ENCODE results near the gene SLC25A28.
"Not testable (repeated sequence)": the region's sequence is repeated elsewhere in the genome, so short reads cannot be mapped to it uniquely, and the experiment has no call there.

The SLC25A28 gene

GRCh38 chr10:99628923-99629624 is 8.8 kb upstream of the SLC25A28 start:
- DNase-seq: no peak

GRCh38 chr10:99625124-99625523 is 4.9 kb upstream of the SLC25A28 start:
- not testable (repeated sequence) for DNase-seq

- no peak for DNase-seq
Measured at GRCh38 chr10:99623919-99624318, 3.7 kb upstream of the SLC25A28 start.

- no peak for DNase-seq
Measured at GRCh38 chr10:99621454-99622251, 1.4 kb upstream of the SLC25A28 start.

GRCh38 chr10:99620711-99621453 is 643 bp upstream of the SLC25A28 start:
- DNase-seq: peak; percentile 78 to 83

GRCh38 chr10:99619090-99619800 is 994 bp downstream of the SLC25A28 start:
- DNase-seq: no peak

GRCh38 chr10:99617696-99618095 is 2.5 kb downstream of the SLC25A28 start:
- no peak for DNase-seq

- DNase-seq: no peak
Measured at GRCh38 chr10:99615426-99615825, 4.8 kb downstream of the SLC25A28 start.

GRCh38 chr10:99612167-99612831 is 7.9 kb downstream of the SLC25A28 start:
- peak; percentile 41 to 49 for DNase-seq

- DNase-seq: no peak
Measured at GRCh38 chr10:99611326-99611725, 8.9 kb downstream of the SLC25A28 start.

GRCh38 chr10:99610221-99610620 is 10.0 kb downstream of the SLC25A28 start:
- no peak for DNase-seq

GRCh38 chr10:99609186-99609585 is 11.1 kb downstream of the SLC25A28 start:
- no peak for DNase-seq

GRCh38 chr10:99605351-99605750 is 14.9 kb downstream of the SLC25A28 start:
- DNase-seq: no peak

GRCh38 chr10:99604862-99605261 is 15.4 kb downstream of the SLC25A28 start:
- DNase-seq: no peak

- no peak for DNase-seq
Measured at GRCh38 chr10:99598781-99599509, 21.3 kb downstream of the SLC25A28 start.

- no peak for DNase-seq
Measured at GRCh38 chr10:99598011-99598410, 22.2 kb downstream of the SLC25A28 start.

GRCh38 chr10:99596708-99597107 is 23.5 kb downstream of the SLC25A28 start:
- not testable (repeated sequence) for DNase-seq

GRCh38 chr10:99595770-99596465 is 24.3 kb downstream of the SLC25A28 start:
- no peak for DNase-seq

- no peak for DNase-seq
Measured at GRCh38 chr10:99595236-99595635, 25.0 kb downstream of the SLC25A28 start.

- no peak for DNase-seq
Measured at GRCh38 chr10:99593312-99593711, 26.9 kb downstream of the SLC25A28 start.

- DNase-seq: no peak
Measured at GRCh38 chr10:99590799-99591198, 29.4 kb downstream of the SLC25A28 start.
